Peyer's patch (tissue), 4 donors: Measurements from ENCODE around the gene OR8H3.

Experiments
- POLR2A ChIP-seq, 2 donors: fragments of 450-650 bp; IDR thresholded peaks; one replicate each; pipeline ENCODE4 v1.5.1; 2017; ENCODE audit warnings: antibody characterized with exemption in 2 of 2, mild to moderate bottlenecking in 2 of 2, moderate library complexity in 2 of 2
- TF ChIP-seq, protein P1 (sequence below), 6 experiments: fragments of 450-650 bp in 4 of 6; fragments of 200-600 bp in 2 of 6; sonication (generic) in 1 of 6; IDR thresholded peaks; one replicate each; pipeline ENCODE4 v1.5.1; 2017 to 2019; ENCODE audit warnings: antibody characterized with exemption in 6 of 6, mild to moderate bottlenecking in 3 of 6, moderate library complexity in 1 of 6

DNA sequence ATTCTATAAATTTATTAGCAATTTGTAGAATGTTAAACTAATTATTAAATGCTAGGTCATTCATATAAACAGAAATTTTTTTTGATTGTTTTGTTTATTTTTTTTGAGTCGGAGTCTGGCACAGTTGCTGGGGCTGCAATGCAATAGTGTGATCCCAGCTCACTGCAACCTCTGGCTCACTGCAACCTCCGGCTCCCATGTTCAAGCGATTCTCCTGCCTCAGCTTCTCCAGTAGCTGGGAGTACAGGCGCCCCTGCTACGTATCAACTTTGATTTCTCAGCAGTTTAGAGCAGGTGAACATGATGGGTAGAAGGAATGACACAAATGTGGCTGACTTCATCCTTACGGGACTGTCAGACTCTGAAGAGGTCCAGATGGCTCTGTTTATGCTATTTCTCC, at the start of gene OR8H3:
- TF ChIP-seq POLR2A (IDR thresholded peaks at IDR 0.05), result no peak
- TF ChIP-seq, protein P1, sequence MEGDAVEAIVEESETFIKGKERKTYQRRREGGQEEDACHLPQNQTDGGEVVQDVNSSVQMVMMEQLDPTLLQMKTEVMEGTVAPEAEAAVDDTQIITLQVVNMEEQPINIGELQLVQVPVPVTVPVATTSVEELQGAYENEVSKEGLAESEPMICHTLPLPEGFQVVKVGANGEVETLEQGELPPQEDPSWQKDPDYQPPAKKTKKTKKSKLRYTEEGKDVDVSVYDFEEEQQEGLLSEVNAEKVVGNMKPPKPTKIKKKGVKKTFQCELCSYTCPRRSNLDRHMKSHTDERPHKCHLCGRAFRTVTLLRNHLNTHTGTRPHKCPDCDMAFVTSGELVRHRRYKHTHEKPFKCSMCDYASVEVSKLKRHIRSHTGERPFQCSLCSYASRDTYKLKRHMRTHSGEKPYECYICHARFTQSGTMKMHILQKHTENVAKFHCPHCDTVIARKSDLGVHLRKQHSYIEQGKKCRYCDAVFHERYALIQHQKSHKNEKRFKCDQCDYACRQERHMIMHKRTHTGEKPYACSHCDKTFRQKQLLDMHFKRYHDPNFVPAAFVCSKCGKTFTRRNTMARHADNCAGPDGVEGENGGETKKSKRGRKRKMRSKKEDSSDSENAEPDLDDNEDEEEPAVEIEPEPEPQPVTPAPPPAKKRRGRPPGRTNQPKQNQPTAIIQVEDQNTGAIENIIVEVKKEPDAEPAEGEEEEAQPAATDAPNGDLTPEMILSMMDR (IDR thresholded peaks at IDR 0.05), result no peak
